ENCODE data around the gene CLIC4.
A peak's percentile ranks its signal among the peaks of the same experiment; 100 is the strongest.
"Not testable (repeated sequence)": the region's sequence is repeated elsewhere in the genome, so short reads cannot be mapped to it uniquely, and the experiment has no call there.

The CLIC4 gene

DNA sequence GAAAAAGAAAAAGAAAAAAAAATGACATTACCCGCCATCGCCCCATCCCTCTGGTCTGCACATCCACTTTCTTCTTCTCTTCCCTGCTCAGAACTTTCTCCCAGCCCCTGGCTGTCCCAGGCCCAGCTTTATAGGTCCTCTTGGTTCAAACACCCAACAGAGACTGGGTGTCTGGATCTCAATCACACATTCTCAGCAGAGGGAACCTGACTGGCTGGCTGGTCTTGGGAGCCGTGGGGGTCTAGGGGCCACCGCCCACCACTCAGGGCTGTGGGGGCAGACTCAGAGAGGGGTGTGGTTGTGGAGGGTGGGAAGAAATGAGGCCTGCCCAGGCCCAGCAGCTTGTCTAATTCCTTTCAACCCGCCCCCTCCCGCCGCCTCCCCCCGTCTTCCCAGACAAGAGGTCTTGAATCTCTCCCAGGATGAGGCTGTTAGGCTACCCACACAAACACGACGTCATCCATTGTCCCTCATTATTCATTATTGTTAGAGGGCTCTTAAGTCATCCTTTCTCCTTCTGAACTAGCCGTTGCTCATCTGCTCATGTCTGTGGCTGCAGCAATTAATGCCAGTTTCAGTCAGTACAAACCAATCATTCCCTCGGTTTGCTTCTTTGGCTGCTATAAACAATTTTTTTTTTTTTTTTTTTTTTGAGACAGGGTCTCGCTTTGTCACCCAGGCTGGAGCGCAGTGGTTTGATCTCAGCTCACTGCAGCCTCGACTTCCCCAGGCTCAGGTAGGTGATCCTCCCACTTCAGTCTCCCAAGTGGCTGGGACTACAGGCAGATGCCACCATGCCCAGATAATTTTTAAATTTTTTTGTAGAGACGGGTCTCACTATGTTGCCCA, 40.6 kb upstream of the CLIC4 start:
- no peak overlapping the region for H3K4me3 ChIP-seq (ENCODE audit: low read depth, low read length)
- in situ Hi-C loops (cut with HindIII; ENCODE audit: low sequenced_read_pairs) = no loop called here
- TF ChIP-seq, protein P1, sequence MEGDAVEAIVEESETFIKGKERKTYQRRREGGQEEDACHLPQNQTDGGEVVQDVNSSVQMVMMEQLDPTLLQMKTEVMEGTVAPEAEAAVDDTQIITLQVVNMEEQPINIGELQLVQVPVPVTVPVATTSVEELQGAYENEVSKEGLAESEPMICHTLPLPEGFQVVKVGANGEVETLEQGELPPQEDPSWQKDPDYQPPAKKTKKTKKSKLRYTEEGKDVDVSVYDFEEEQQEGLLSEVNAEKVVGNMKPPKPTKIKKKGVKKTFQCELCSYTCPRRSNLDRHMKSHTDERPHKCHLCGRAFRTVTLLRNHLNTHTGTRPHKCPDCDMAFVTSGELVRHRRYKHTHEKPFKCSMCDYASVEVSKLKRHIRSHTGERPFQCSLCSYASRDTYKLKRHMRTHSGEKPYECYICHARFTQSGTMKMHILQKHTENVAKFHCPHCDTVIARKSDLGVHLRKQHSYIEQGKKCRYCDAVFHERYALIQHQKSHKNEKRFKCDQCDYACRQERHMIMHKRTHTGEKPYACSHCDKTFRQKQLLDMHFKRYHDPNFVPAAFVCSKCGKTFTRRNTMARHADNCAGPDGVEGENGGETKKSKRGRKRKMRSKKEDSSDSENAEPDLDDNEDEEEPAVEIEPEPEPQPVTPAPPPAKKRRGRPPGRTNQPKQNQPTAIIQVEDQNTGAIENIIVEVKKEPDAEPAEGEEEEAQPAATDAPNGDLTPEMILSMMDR (IDR thresholded peaks at IDR 0.05; ENCODE audit: low read depth, low read length, missing control alignments) = no peak
- no peak for DNase-seq (ENCODE audit: low read depth)

DNA sequence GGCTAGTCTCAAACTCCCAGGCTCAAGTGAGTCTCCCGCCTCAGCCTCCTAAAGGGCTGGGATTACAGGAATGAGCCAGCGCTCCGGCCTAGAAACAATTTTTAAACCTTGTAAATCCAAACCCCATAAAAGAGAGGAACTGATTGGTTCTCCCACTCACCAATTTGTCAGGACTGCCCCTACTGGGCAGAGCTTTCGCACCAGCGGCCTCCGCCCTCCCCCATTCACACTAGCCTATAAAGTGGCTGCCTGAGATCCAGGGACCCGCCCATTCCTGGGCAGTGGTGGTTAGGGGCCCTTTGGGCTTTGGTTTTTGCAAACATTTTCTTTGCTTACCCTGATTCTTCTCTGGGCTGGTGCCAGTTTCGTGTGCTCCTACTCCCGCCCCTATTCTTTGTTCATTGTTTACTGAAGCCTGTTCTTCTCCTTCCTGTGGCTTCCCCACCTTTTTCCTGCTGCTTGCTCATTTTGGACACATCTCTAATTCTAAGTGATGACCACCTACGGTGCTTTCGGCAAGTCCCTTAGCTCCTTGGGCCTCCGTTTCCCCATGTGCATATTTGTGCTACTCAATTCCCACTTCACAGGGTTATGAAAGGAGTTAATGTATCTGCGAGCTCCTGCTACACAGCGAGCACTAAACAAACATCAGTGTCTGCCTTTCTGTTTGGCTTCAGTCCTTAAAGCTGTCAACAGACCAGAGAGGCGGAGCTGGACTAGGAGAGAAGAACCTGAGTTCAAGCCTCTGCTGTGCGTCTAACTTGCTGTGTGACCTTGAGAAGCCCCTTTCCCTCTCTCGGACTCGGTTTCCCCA, 39.8 kb upstream of the CLIC4 start:
- in situ Hi-C loops (cut with HindIII; ENCODE audit: low sequenced_read_pairs) = no loop called here
- DNase-seq (ENCODE audit: low read depth) = peak; percentile 92

GRCh38 chr1:24706074-24706389, 39.2 kb upstream of the CLIC4 start:
- DNase-seq (ENCODE audit: low read depth); in situ Hi-C loops (cut with HindIII; ENCODE audit: low sequenced_read_pairs); H3K4me3 ChIP-seq (ENCODE audit: low read depth, low read length): not testable (repeated sequence)

More for the DNA sequence above, 39.8 kb upstream of the CLIC4 start:
- TF ChIP-seq, protein P1 (IDR thresholded peaks at IDR 0.05; ENCODE audit: low read depth, low read length, missing control alignments) = no peak
- H3K4me3 ChIP-seq (ENCODE audit: low read depth, low read length) = no peak overlapping the region

GRCh38 chr1:24707687-24708086, 37.6 kb upstream of the CLIC4 start:
- in situ Hi-C loops (cut with HindIII; ENCODE audit: low sequenced_read_pairs) = no loop called here
- TF ChIP-seq, protein P1 (IDR thresholded peaks at IDR 0.05; ENCODE audit: low read depth, low read length, missing control alignments) = no peak
- no peak for DNase-seq (ENCODE audit: low read depth)
- H3K4me3 ChIP-seq (ENCODE audit: low read depth, low read length) = no peak overlapping the region

DNA sequence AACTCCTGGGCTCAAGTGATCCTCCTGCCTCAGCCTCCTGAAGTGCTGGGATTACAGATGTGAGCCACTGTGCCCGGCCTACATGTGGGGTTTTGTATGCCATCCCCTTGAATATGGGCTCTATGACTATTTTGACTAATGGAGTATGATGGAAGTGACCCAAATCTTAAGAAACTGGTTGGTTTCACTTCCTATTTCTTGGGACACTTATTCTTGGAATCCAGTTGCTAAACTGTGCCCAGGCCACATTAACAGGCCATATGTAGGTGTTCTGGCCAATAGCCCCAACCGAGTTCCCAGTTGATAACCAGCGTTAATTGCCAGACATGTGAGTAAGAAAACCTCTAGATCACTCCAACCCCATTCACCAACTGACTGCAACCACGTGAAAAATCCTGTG, 36.3 kb upstream of the CLIC4 start:
- no peak for DNase-seq (ENCODE audit: low read depth)
- TF ChIP-seq, protein P1 (IDR thresholded peaks at IDR 0.05; ENCODE audit: low read depth, low read length, missing control alignments) = no peak
- H3K4me3 ChIP-seq (ENCODE audit: low read depth, low read length) = no peak overlapping the region
- in situ Hi-C loops (cut with HindIII; ENCODE audit: low sequenced_read_pairs) = no loop called here

DNA sequence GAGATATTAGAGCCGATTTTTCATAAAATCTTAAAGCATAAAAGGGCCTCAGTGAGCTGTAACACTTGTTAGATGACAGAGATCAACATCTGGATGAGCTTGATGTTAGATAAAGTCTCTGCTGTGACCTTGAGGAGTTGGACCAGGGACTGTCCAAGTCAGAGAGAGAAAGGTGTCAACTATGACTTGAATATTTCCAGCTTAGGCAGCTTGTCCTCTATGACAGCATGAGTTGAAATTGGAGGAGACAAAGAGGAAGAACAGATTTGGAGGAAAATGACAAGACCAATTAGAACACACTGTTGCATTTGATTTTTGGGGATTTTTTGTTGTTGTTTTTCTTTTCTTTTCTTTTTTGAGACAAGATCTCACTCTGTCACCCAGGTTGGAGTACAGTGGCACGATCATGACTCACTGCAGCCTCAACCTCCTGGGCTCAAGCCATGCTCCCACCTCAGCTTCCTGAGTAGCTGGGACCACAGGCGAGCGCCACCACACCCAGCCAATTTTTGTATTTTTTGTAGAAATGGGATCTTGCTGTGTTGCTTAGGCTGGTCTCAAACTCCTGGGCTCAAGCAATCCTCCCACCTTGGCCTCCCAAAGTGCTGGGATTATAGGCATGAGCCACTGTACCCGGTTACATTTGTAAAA, 35.3 kb upstream of the CLIC4 start:
- no peak for DNase-seq (ENCODE audit: low read depth)
- in situ Hi-C loops (cut with HindIII; ENCODE audit: low sequenced_read_pairs) = no loop called here
- no peak overlapping the region for H3K4me3 ChIP-seq (ENCODE audit: low read depth, low read length)
- TF ChIP-seq, protein P1 (IDR thresholded peaks at IDR 0.05; ENCODE audit: low read depth, low read length, missing control alignments) = no peak

All from astrocyte of the cerebellum (primary cell).